Measurements from ENCODE around the gene MAGEB16. TPM values are rescaled to one million over a fixed set of nuclear protein-coding genes. Genes with fewer than 3 reads are reported as not detected.

Gene MAGEB16
- total and polyA plus RNA-seq, 10 of the 15 experiments (the other 5 are each of a cell fraction or from before 2014, with no cell fraction given), result 0.04 to 0.35 (median 0.11) TPM; not detected in 1

DNA sequence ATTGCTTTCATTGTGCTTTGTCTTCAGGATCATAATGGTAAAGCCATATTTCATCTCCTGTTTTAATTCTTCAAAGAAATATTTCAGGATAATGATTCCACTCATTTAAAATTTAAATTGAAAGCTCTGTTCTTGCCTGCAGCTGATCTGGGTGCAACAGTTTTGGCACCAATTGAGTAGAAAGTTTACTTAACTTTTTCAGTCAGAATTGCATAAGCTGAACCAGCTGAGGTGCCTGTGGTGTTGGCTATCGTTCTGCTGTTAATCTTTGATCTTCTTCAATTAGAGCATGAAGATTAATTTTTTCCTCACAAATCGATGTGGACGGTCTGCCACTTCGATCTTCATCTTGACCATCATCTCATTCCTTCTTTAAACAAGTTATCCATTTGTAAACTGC lies 49.6 kb downstream of the MAGEB16 start (continued):
- TF ChIP-seq SKIL (IDR thresholded peaks at IDR 0.05; ENCODE audit: low read depth, poor library complexity, severe bottlenecking) (no peak), HDAC6 (IDR thresholded peaks at IDR 0.05; ENCODE audit: unreplicated experiment) (no peak), NRF1 (conservative IDR thresholded peaks at IDR 0.05; ENCODE audit: low read depth, low read length) (no peak), EGR1 (IDR thresholded peaks at IDR 0.05; ENCODE audit: borderline replicate concordance in 1 of 2, low read depth in 2 of 2, low read length in 2 of 2) (no peak), ZZZ3 (IDR thresholded peaks at IDR 0.05; ENCODE audit: control insufficient read depth, insufficient read length, low read depth) (no peak), SPI1 (IDR thresholded peaks at IDR 0.05; ENCODE audit: borderline replicate concordance, insufficient read depth, low read depth, low read length) (no peak), ZNF217 (IDR thresholded peaks at IDR 0.05) (no peak), TCF7 (IDR thresholded peaks at IDR 0.05; ENCODE audit: borderline replicate concordance) (no peak), TCF12 (IDR thresholded peaks at IDR 0.05; ENCODE audit: low read depth, low read length) (no peak), CHD1 (IDR thresholded peaks at IDR 0.05; ENCODE audit: low read depth, low read length) (no peak)
- TF ChIP-seq, protein P1, sequence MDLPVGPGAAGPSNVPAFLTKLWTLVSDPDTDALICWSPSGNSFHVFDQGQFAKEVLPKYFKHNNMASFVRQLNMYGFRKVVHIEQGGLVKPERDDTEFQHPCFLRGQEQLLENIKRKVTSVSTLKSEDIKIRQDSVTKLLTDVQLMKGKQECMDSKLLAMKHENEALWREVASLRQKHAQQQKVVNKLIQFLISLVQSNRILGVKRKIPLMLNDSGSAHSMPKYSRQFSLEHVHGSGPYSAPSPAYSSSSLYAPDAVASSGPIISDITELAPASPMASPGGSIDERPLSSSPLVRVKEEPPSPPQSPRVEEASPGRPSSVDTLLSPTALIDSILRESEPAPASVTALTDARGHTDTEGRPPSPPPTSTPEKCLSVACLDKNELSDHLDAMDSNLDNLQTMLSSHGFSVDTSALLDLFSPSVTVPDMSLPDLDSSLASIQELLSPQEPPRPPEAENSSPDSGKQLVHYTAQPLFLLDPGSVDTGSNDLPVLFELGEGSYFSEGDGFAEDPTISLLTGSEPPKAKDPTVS (IDR thresholded peaks at IDR 0.05; ENCODE audit: low read depth, low read length), result no peak

Other genes with a start within 250 kb of the MAGEB16 start
- 0.05 and 0.06 TPM in 2 replicates for gene CFAP47, start 121.4 kb downstream of the MAGEB16 start, total RNA-seq (2014; rRNA removed)
- gene CFAP47, start 121.4 kb downstream of the MAGEB16 start, total RNA-seq (2014; rRNA removed; fragmentation: Illumina TruSeq; extraction: Trizol), result 0.04 and 0.09 TPM in 2 replicates
- 0.03 and 0.13 TPM in 2 replicates for gene CFAP47, start 121.4 kb downstream of the MAGEB16 start, total RNA-seq (2021)
- gene CFAP47, start 121.4 kb downstream of the MAGEB16 start, polyA plus RNA-seq (2011; rRNA removed), result 0.88 and 1.5 TPM in 2 replicates
- gene CFAP47, start 121.4 kb downstream of the MAGEB16 start, polyA plus RNA-seq (2014; fragmentation: Illumina TruSeq; extraction: Trizol), result 0.09 TPM in 1 of 2 replicates, not detected in the other
- under 1 TPM in 1 of 2 experiments, not detected in 1; 0.02 TPM for gene CFAP47, start 121.4 kb downstream of the MAGEB16 start, polyA plus RNA-seq (2014; fragmentation: Nextera tagmentation; extraction: Ambion mirVana)
- not detected in 2 replicates for gene CFAP47, start 121.4 kb downstream of the MAGEB16 start, polyA plus RNA-seq (2014; rRNA removed)
- under 1 TPM in 1 of 2 experiments, not detected in 1; 0.13 TPM for gene CFAP47, start 121.4 kb downstream of the MAGEB16 start, polyA plus RNA-seq (2016; fragmentation: Nextera tagmentation; extraction: Ambion mirVana)

Data from GM12878 (cell line).